A549 (cell line): ENCODE data around the gene SIK2.

ENCODE experiments used
- CHD2 ChIP-seq: fragments of 150-350 bp; IDR thresholded peaks from 2 replicates; pipeline ENCODE4 v1.6.1; 2014; ENCODE audit warnings: low read length; ENCODE audit not compliant: partially characterized antibody
- ESRRA ChIP-seq: fragments of 150-350 bp; IDR thresholded peaks from 2 replicates; pipeline ENCODE4 v1.6.1; 2014; ENCODE audit warnings: mild to moderate bottlenecking, low read length, borderline replicate concordance
- FOSL2 ChIP-seq, 2 experiments: fragments of 450-650 bp in 1 of 2; fragments of >200 bp in 1 of 2; sonication (Bioruptor Twin) in 1 of 2; formaldehyde crosslinking; IDR thresholded peaks; 2 replicates each; pipeline versions ENCODE4 v1.5.0 to v1.6.1; 2016 to 2020; ENCODE audit warnings: mild to moderate bottlenecking in 1 of 2, moderate library complexity in 1 of 2
- JUN ChIP-seq, 2 experiments: fragments of >200 bp; sonication (Bioruptor Twin); formaldehyde crosslinking; IDR thresholded peaks; 2 replicates in 1 of 2; 3 replicates in 1 of 2; pipeline ENCODE4 v1.6.1; 2016 to 2017
- JUNB ChIP-seq: fragments of >200 bp; sonication (Bioruptor Twin); formaldehyde crosslinking; IDR thresholded peaks from 2 replicates; pipeline ENCODE4 v1.6.1; 2016
- MAX ChIP-seq: IDR thresholded peaks from 2 replicates; pipeline ENCODE4 v1.6.1; 2012
- MYC ChIP-seq: IDR thresholded peaks from 2 replicates; pipeline ENCODE4 v1.6.1; 2012; ENCODE audit warnings: mild to moderate bottlenecking, inconsistent platforms, low read length, improper control_type of control experiment, borderline replicate concordance
- NFE2L2 ChIP-seq: fragments of 150-350 bp; conservative IDR thresholded peaks from 2 replicates; pipeline ENCODE4 v1.6.1; 2014; ENCODE audit warnings: low read length
- POLR2A ChIP-seq: IDR thresholded peaks from 2 replicates; pipeline ENCODE4 v1.6.1; 2012; ENCODE audit warnings: mild to moderate bottlenecking, low read length
- ZFP36 ChIP-seq: fragments of 450-650 bp; IDR thresholded peaks from 2 replicates; pipeline ENCODE4 v1.6.1; 2014; ENCODE audit warnings: borderline replicate concordance; ENCODE audit not compliant: partially characterized antibody
- ZSCAN20 ChIP-seq: fragments of 250-450 bp; sonication (Bioruptor Pico); IDR thresholded peaks from 2 replicates; pipeline ENCODE4 v1.8.0; 2022; ENCODE audit warnings: mild to moderate bottlenecking, moderate library complexity
- TF ChIP-seq, protein P1 (sequence below): fragments of >200 bp; sonication (Bioruptor Twin); formaldehyde crosslinking; IDR thresholded peaks from 3 replicates; pipeline ENCODE4 v1.5.1; 2016
- TF ChIP-seq, protein P2 (sequence below): IDR thresholded peaks from 2 replicates; pipeline ENCODE4 v1.6.1; 2012
- TF ChIP-seq, protein P3 (sequence below): fragments of 200-600 bp; sonication (generic); IDR thresholded peaks from 2 replicates; pipeline ENCODE4 v1.6.1; 2016; ENCODE audit warnings: antibody characterized with exemption, mild to moderate bottlenecking, moderate library complexity

- TF ChIP-seq, protein P1, sequence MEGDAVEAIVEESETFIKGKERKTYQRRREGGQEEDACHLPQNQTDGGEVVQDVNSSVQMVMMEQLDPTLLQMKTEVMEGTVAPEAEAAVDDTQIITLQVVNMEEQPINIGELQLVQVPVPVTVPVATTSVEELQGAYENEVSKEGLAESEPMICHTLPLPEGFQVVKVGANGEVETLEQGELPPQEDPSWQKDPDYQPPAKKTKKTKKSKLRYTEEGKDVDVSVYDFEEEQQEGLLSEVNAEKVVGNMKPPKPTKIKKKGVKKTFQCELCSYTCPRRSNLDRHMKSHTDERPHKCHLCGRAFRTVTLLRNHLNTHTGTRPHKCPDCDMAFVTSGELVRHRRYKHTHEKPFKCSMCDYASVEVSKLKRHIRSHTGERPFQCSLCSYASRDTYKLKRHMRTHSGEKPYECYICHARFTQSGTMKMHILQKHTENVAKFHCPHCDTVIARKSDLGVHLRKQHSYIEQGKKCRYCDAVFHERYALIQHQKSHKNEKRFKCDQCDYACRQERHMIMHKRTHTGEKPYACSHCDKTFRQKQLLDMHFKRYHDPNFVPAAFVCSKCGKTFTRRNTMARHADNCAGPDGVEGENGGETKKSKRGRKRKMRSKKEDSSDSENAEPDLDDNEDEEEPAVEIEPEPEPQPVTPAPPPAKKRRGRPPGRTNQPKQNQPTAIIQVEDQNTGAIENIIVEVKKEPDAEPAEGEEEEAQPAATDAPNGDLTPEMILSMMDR: no peak
- TF ChIP-seq, protein P2, sequence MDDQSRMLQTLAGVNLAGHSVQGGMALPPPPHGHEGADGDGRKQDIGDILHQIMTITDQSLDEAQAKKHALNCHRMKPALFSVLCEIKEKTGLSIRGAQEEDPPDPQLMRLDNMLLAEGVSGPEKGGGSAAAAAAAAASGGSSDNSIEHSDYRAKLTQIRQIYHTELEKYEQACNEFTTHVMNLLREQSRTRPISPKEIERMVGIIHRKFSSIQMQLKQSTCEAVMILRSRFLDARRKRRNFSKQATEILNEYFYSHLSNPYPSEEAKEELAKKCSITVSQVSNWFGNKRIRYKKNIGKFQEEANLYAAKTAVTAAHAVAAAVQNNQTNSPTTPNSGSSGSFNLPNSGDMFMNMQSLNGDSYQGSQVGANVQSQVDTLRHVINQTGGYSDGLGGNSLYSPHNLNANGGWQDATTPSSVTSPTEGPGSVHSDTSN: no peak
- no peak for TF ChIP-seq JUN (IDR thresholded peaks at IDR 0.05)
- TF ChIP-seq CHD2: no peak
- TF ChIP-seq MAX: no peak
- TF ChIP-seq POLR2A: no peak
- no peak for TF ChIP-seq NFE2L2
- TF ChIP-seq JUNB: no peak
- TF ChIP-seq ZFP36: no peak
- TF ChIP-seq ZSCAN20 (CRISPR knock-in tag): no peak
- TF ChIP-seq, protein P3, sequence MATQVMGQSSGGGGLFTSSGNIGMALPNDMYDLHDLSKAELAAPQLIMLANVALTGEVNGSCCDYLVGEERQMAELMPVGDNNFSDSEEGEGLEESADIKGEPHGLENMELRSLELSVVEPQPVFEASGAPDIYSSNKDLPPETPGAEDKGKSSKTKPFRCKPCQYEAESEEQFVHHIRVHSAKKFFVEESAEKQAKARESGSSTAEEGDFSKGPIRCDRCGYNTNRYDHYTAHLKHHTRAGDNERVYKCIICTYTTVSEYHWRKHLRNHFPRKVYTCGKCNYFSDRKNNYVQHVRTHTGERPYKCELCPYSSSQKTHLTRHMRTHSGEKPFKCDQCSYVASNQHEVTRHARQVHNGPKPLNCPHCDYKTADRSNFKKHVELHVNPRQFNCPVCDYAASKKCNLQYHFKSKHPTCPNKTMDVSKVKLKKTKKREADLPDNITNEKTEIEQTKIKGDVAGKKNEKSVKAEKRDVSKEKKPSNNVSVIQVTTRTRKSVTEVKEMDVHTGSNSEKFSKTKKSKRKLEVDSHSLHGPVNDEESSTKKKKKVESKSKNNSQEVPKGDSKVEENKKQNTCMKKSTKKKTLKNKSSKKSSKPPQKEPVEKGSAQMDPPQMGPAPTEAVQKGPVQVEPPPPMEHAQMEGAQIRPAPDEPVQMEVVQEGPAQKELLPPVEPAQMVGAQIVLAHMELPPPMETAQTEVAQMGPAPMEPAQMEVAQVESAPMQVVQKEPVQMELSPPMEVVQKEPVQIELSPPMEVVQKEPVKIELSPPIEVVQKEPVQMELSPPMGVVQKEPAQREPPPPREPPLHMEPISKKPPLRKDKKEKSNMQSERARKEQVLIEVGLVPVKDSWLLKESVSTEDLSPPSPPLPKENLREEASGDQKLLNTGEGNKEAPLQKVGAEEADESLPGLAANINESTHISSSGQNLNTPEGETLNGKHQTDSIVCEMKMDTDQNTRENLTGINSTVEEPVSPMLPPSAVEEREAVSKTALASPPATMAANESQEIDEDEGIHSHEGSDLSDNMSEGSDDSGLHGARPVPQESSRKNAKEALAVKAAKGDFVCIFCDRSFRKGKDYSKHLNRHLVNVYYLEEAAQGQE: no peak
- TF ChIP-seq FOSL2 (IDR thresholded peaks at IDR 0.05): no peak
- no peak for TF ChIP-seq FOSL2 (CRISPR knock-in tag; IDR thresholded peaks at IDR 0.05)
- no peak for TF ChIP-seq MYC
- no peak for TF ChIP-seq ESRRA
Observed at GRCh38 chr11:111660822-111661221, 58.6 kb downstream of the SIK2 start.
